Activated B cell treated with CpG ODN at 0.5 μM for 24 hours (primary cell): ENCODE data around the gene SLC8A1. TPM values are rescaled to one million over a fixed set of nuclear protein-coding genes. Genes with fewer than 3 reads are reported as not detected.

Experiments
- ATAC-seq: fragments of 200-7000 bp; cut with Tn5 transposase; one replicate; pipeline ENCODE4 v1.10.0; 2021; ENCODE audit warnings: low read depth, mild to moderate bottlenecking, moderate library complexity
- CTCF ChIA-PET: fragments of 350-600 bp; sonication (Branson Sonifier 250); formaldehyde crosslinking; loops from one replicate; lab custom pipeline; 2021; ENCODE audit warnings: antibody characterized with exemption; lab: Charles Lee
- POLR2A ChIA-PET: fragments of 350-600 bp; sonication (Branson Sonifier 250); formaldehyde crosslinking; loops from one replicate; lab custom pipeline; 2021; ENCODE audit warnings: antibody characterized with exemption; lab: Charles Lee
- DNase-seq: peaks from one replicate; pipeline ENCODE4 v3.0.0; 2022
- H3K27ac Mint-ChIP-seq: one replicate; pipeline ENCODE4 v1.8.0; 2020; ENCODE audit warnings: mixed read lengths
- H3K27me3 Mint-ChIP-seq: one replicate; pipeline ENCODE4 v1.8.0; 2021; ENCODE audit warnings: mixed read lengths
- H3K36me3 Mint-ChIP-seq: one replicate; pipeline ENCODE4 v1.8.0; 2021; ENCODE audit warnings: low read depth, mixed read lengths
- H3K4me1 Mint-ChIP-seq: one replicate; pipeline ENCODE4 v1.8.0; 2021; ENCODE audit warnings: mixed read lengths
- H3K4me3 Mint-ChIP-seq: one replicate; pipeline ENCODE4 v1.8.0; 2020; ENCODE audit warnings: mild to moderate bottlenecking, mixed read lengths
- H3K9me3 Mint-ChIP-seq: one replicate; pipeline ENCODE4 v1.8.0; 2020; ENCODE audit warnings: mixed read lengths
- intact Hi-C: fragments of 100-400 bp; cut with micrococcal nuclease; formaldehyde crosslinking; loops from one replicate; pipeline ENCODE4 v1.15.1; 2024
- total RNA-seq: library from RNA; stranded (reverse); gene quantifications from 2 replicates; pipeline ENCODE4 v1.2.3, GENCODE V29; 2022
- TF ChIP-seq, protein P1 (sequence below): fragments of 200-600 bp; IDR thresholded peaks from one replicate; pipeline ENCODE4 v1.8.0; 2022; ENCODE audit warnings: antibody characterized with exemption, mild to moderate bottlenecking

Gene SLC8A1
- total RNA-seq, 1 donor from 2014 or later, result 0.04 TPM

DNA sequence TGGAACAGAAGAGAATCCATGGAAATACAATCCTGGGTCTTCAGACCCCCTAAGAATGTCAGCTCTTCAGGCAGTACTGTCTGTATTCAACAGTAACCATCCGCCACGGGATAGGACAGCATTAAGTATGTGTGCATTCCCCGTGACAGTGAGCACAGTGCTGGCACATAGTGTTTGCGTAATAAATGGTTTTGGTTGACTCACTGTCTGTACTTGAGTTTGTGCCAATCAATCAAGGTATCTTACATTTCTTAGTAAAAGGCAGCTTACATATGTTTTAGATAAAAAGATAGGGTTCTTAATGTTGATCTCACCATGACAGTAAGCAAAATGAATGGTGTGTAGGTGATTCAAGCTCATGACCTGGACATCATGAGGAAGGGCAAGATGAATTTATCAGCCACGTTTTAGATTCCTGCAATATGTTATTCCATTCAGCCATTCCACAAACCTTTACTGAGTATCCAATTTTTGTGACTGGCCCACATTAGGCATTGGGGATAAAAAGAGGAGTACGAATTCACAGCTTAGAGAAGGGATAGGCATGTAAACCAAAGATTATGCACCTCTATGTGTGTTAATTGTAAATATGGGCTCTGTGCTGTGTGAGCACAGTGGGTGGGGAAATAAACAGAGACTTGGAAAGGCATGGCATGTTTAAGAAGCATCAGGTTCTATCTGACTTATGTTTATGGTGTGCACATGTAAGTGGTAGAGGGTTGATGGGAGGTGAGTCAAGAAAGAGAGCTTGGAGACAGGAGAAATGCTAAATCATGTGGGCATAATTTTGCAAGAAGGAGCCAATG is 258.8 kb downstream of the SLC8A1 start:
- ChIA-PET POLR2A (no interaction called here), CTCF (no interaction called here)
- Mint-ChIP-seq H3K4me1 (no peaks in the 10 kb centered on the region), H3K27ac (no peak overlapping the region), H3K36me3 (no peaks in the 10 kb centered on the region), H3K4me3 (no peak overlapping the region), H3K27me3 (no peaks in the 10 kb centered on the region), H3K9me3 (no peaks in the 10 kb centered on the region)
- DNase-seq, result no peak
- intact Hi-C loops, result no loop called here
- TF ChIP-seq, protein P1, sequence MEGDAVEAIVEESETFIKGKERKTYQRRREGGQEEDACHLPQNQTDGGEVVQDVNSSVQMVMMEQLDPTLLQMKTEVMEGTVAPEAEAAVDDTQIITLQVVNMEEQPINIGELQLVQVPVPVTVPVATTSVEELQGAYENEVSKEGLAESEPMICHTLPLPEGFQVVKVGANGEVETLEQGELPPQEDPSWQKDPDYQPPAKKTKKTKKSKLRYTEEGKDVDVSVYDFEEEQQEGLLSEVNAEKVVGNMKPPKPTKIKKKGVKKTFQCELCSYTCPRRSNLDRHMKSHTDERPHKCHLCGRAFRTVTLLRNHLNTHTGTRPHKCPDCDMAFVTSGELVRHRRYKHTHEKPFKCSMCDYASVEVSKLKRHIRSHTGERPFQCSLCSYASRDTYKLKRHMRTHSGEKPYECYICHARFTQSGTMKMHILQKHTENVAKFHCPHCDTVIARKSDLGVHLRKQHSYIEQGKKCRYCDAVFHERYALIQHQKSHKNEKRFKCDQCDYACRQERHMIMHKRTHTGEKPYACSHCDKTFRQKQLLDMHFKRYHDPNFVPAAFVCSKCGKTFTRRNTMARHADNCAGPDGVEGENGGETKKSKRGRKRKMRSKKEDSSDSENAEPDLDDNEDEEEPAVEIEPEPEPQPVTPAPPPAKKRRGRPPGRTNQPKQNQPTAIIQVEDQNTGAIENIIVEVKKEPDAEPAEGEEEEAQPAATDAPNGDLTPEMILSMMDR, result no peak
- ATAC-seq, result no peak

DNA sequence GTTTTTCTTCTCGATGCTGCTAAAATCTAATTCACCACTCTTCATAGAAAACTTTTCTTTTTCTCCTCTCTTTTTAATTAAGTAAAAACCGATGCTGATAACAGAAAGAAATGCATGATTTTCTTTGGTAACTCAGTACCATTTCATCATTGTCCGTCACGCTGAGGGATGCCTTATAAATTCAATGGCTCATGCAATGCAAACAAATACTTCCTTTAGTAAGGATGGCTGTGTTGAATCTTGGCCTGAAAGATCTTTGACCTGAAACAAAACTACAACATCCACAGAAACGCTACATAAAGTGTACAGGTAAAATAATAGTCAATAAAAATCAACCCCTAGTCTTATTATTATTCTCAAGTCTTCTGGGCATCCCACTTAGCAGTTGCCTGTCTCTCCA is 261.4 kb downstream of the SLC8A1 start:
- Mint-ChIP-seq H3K4me3 (no peak overlapping the region), H3K36me3 (no peaks in the 10 kb centered on the region), H3K27me3 (no peaks in the 10 kb centered on the region), H3K9me3 (no peaks in the 10 kb centered on the region), H3K27ac (no peak overlapping the region), H3K4me1 (no peaks in the 10 kb centered on the region)
- intact Hi-C loops, result no loop called here
- TF ChIP-seq, protein P1, result no peak
- ATAC-seq, result no peak
- POLR2A ChIA-PET, result no interaction called here
- DNase-seq, result no peak
- CTCF ChIA-PET, result no interaction called here

DNA sequence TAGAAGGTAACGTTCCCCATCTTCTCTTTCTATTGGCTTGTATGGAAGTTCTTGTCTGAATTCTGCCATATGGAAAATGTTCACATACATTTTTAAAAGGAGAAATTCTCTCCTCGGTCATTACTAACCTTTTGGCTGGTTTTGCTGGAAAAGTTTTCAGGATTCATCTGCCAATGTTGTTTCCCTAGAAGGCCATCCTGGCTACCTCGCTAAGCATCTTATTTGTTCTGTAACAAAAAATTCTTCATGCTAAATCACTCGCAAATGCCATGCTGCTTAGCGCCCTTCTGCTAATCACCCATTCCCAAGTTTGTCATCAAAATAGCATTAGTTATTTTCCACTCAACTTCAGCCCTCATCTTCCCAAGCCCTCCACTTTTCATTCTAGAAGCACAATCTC is 262.0 kb downstream of the SLC8A1 start:
- H3K4me1 Mint-ChIP-seq, result no peaks in the 10 kb centered on the region
- DNase-seq (no peak), ATAC-seq (no peak)
- CTCF ChIA-PET, result no interaction called here
- no peak overlapping the region for H3K4me3 Mint-ChIP-seq
- H3K9me3 Mint-ChIP-seq, result no peaks in the 10 kb centered on the region
- H3K27ac Mint-ChIP-seq, result no peak overlapping the region
- no peaks in the 10 kb centered on the region for H3K27me3 Mint-ChIP-seq
- POLR2A ChIA-PET, result no interaction called here
- intact Hi-C loops, result no loop called here
- TF ChIP-seq, protein P1, result no peak
- no peaks in the 10 kb centered on the region for H3K36me3 Mint-ChIP-seq

DNA sequence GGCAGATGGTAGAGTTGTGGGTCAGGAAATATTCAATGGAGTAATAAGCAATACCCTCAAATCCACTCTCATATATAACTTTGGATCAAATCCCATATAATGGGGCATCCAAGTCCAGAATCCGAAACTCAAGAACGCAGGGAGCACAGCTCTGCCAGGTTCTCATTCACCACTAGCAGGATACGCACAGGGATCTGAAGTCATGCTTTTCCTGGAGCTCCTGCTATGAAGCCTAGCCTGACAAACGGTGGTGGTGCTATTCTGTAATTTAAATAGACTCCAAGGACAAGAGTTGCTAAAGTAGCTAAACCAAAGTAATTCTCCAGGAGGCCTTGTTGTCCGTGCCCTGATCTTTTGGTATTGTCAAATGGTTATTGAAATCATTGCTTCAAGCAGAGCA is 264.8 kb downstream of the SLC8A1 start:
- Mint-ChIP-seq H3K4me1 (no peaks in the 10 kb centered on the region), H3K9me3 (no peaks in the 10 kb centered on the region), H3K4me3 (no peak overlapping the region), H3K36me3 (no peaks in the 10 kb centered on the region), H3K27ac (no peak overlapping the region), H3K27me3 (no peaks in the 10 kb centered on the region)
- intact Hi-C loops, result no loop called here
- DNase-seq (no peak), ATAC-seq (no peak)
- TF ChIP-seq, protein P1, result no peak
- POLR2A ChIA-PET, result no interaction called here
- CTCF ChIA-PET, result no interaction called here

DNA sequence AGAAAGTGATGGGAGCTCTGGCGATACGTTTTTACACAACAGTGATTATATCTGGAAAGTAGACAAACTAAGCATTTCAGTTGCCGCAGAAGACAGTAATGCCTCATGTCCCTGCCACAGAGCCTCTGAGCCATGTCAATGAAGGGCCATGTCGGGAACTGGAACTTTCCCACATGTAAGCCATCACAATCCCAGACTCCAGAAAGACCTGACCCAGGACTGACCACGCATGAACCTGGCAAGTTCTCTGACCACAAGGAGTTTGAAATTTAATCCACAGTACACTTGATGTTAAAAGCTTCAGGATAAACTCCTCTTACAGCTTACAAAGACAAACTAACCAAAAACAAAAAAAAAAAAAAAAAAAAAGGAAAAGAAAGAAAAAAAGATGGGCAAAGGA is 267.3 kb downstream of the SLC8A1 start:
- intact Hi-C loops, result no loop called here

More for the DNA sequence above, 267.3 kb downstream of the SLC8A1 start:
- ChIA-PET POLR2A (no interaction called here), CTCF (no interaction called here)
- ATAC-seq, result no peak
- no peaks in the 10 kb centered on the region for H3K36me3 Mint-ChIP-seq
- H3K27me3 Mint-ChIP-seq, result no peaks in the 10 kb centered on the region
- no peak overlapping the region for H3K27ac Mint-ChIP-seq
- TF ChIP-seq, protein P1, result no peak
- H3K4me1 Mint-ChIP-seq, result no peaks in the 10 kb centered on the region
- H3K4me3 Mint-ChIP-seq, result no peak overlapping the region
- DNase-seq, result no peak
- no peaks in the 10 kb centered on the region for H3K9me3 Mint-ChIP-seq
